ENCODE results near the gene SDF2.

The SDF2 gene

DNA sequence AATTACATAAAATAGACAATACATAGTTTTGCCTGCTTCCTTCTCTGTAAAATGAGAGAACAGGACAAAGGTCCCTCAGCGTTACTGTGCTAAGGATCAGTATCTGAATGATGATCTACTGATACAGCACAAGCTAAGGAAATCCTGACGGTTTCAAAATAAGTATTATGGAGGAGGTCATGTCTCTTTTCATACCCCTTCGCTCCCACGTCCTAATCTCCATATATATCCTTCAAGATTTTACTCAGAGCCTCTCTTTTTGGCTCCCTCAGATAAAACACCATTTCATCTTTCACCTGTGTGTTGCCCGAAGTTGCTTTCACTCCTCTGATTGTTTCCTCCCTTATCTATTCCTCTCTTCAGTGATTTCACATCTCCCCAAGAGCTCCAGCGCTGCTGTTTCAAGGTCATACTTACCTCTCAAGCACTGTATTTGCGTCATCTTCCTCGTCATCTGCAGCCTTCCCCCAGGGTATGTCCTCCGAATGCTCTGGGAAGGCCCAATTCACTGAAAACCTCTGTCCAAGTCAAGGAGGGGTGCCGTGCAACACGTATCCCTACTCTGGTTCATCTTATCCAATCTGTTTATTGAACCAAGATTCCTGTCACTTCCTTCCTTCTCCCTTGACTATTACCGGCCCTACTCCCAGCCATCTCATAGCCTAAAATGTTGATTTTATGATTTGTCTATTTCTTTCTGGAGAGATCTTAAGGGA lies 15.5 kb downstream of the SDF2 start:
- H3K9me3 ChIP-seq (replicated peaks; ENCODE audit: insufficient read depth, low read length): no peaks in the 10 kb centered on the region
- peak overlapping the region; percentile 10; the same call in 1 of the 2 replicates for H3K4me3 ChIP-seq (ENCODE audit: low read length)
- peak overlapping the region; percentile 37; the same call in 1 of the 2 replicates for H3K27ac ChIP-seq (ENCODE audit: low read length)
- no peaks in the 10 kb centered on the region for H3K27me3 ChIP-seq (replicated peaks; ENCODE audit: insufficient read depth, low read length)
- peaks cover 17% of the 10 kb centered on the region for H3K36me3 ChIP-seq (replicated peaks; ENCODE audit: insufficient read depth, low read length)
- no peak for DNase-seq
- peak overlapping the region; percentile 71 for H2AFZ ChIP-seq (ENCODE audit: low read length)
- peaks cover 38% of the 10 kb centered on the region for H3K79me2 ChIP-seq (ENCODE audit: low read length)
- 0 out of 2 replicates have a peak, but pooled peaks cover 4% of the 10 kb centered on the region for H4K20me1 ChIP-seq (ENCODE audit: insufficient read depth, low read length)
- H3F3A ChIP-seq (ENCODE audit: insufficient read depth, low read length): peaks cover 12% of the 10 kb centered on the region
- peak overlapping the region; percentile 27; the same call in 1 of the 2 replicates for H3K9ac ChIP-seq (ENCODE audit: low read length)
- H3K9me2 ChIP-seq (replicated peaks; ENCODE audit: insufficient read depth, low read length): no peaks in the 10 kb centered on the region
- TF ChIP-seq, protein P1, sequence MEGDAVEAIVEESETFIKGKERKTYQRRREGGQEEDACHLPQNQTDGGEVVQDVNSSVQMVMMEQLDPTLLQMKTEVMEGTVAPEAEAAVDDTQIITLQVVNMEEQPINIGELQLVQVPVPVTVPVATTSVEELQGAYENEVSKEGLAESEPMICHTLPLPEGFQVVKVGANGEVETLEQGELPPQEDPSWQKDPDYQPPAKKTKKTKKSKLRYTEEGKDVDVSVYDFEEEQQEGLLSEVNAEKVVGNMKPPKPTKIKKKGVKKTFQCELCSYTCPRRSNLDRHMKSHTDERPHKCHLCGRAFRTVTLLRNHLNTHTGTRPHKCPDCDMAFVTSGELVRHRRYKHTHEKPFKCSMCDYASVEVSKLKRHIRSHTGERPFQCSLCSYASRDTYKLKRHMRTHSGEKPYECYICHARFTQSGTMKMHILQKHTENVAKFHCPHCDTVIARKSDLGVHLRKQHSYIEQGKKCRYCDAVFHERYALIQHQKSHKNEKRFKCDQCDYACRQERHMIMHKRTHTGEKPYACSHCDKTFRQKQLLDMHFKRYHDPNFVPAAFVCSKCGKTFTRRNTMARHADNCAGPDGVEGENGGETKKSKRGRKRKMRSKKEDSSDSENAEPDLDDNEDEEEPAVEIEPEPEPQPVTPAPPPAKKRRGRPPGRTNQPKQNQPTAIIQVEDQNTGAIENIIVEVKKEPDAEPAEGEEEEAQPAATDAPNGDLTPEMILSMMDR (IDR thresholded peaks at IDR 0.05; ENCODE audit: low read length): no peak
- no peak for TF ChIP-seq EZH2phosphoT487 (IDR thresholded peaks at IDR 0.05; ENCODE audit: low read length)
- no peak for TF ChIP-seq EZH2 (optimal IDR thresholded peaks at IDR 0.05; ENCODE audit: low read depth, low read length)
- peak overlapping the region; percentile 87 for H3K4me2 ChIP-seq (ENCODE audit: low read depth, low read length)
- peaks cover 20% of the 10 kb centered on the region for H3K4me1 ChIP-seq (ENCODE audit: low read length)

GRCh38 chr17:28645576-28645939 lies 16.1 kb downstream of the SDF2 start:
- Histone ChIP-seq H2AFZ (ENCODE audit: low read length) (peak overlapping the region; percentile 54), H3K9ac (ENCODE audit: low read length) (peak overlapping the region; percentile 75), H3K4me2 (ENCODE audit: low read depth, low read length) (peak overlapping the region; percentile 87), H3K9me2 (replicated peaks; ENCODE audit: insufficient read depth, low read length) (no peaks in the 10 kb centered on the region), H3K27me3 (replicated peaks; ENCODE audit: insufficient read depth, low read length) (no peaks in the 10 kb centered on the region), H3F3A (ENCODE audit: insufficient read depth, low read length) (peaks cover 12% of the 10 kb centered on the region), H3K4me1 (ENCODE audit: low read length) (peaks cover 20% of the 10 kb centered on the region), H3K36me3 (replicated peaks; ENCODE audit: insufficient read depth, low read length) (peaks cover 17% of the 10 kb centered on the region), H3K4me3 (ENCODE audit: low read length) (peak overlapping the region; percentile 75), H3K79me2 (ENCODE audit: low read length) (peaks cover 44% of the 10 kb centered on the region), H3K9me3 (replicated peaks; ENCODE audit: insufficient read depth, low read length) (no peaks in the 10 kb centered on the region), H4K20me1 (ENCODE audit: insufficient read depth, low read length) (0 out of 2 replicates have a peak, but pooled peaks cover 4% of the 10 kb centered on the region), H3K27ac (ENCODE audit: low read length) (peak overlapping the region; percentile 37; the same call in 1 of the 2 replicates)
- DNase-seq: no peak
- TF ChIP-seq EZH2 (optimal IDR thresholded peaks at IDR 0.05; ENCODE audit: low read depth, low read length) (no peak), EZH2phosphoT487 (IDR thresholded peaks at IDR 0.05; ENCODE audit: low read length) (no peak)
- TF ChIP-seq, protein P1 (IDR thresholded peaks at IDR 0.05; ENCODE audit: low read length): no peak

- Histone ChIP-seq H3K9me2 (replicated peaks; ENCODE audit: insufficient read depth, low read length) (no peaks in the 10 kb centered on the region), H3K4me3 (ENCODE audit: low read length) (peak within 1 kb of the TSS; percentile 89), H4K20me1 (ENCODE audit: insufficient read depth, low read length) (0 out of 2 replicates have a peak, but pooled peaks cover 4% of the 10 kb centered on the region), H3K27me3 (replicated peaks; ENCODE audit: insufficient read depth, low read length) (no peaks in the 10 kb centered on the region), H3K36me3 (replicated peaks; ENCODE audit: insufficient read depth, low read length) (peaks cover 17% of the 10 kb centered on the region), H3K9me3 (replicated peaks; ENCODE audit: insufficient read depth, low read length) (no peaks in the 10 kb centered on the region), H3K27ac (ENCODE audit: low read length) (peak within 1 kb of the TSS; percentile 37; the same call in 1 of the 2 replicates), H3K79me2 (ENCODE audit: low read length) (peaks cover 44% of the 10 kb centered on the region), H3K4me2 (ENCODE audit: low read depth, low read length) (peak within 1 kb of the TSS; percentile 87), H3F3A (ENCODE audit: insufficient read depth, low read length) (peaks cover 12% of the 10 kb centered on the region), H2AFZ (ENCODE audit: low read length) (peak within 1 kb of the TSS; percentile 54), H3K4me1 (ENCODE audit: low read length) (peaks cover 20% of the 10 kb centered on the region), H3K9ac (ENCODE audit: low read length) (peak within 1 kb of the TSS; percentile 76)
- peak; percentile 97 for DNase-seq
- TF ChIP-seq EZH2phosphoT487 (IDR thresholded peaks at IDR 0.05; ENCODE audit: low read length) (no peak), EZH2 (optimal IDR thresholded peaks at IDR 0.05; ENCODE audit: low read depth, low read length) (no peak)
- TF ChIP-seq, protein P1 (IDR thresholded peaks at IDR 0.05; ENCODE audit: low read length): no peak
Measured at GRCh38 chr17:28644787-28645575, 16.7 kb downstream of the SDF2 start, which contains the start of gene BLTP2. BLTP2 (minus strand) TSS chr17:28645158; CDS start chr17:28645056, 102 bp downstream.
